ENCODE results near the gene SDHA. TPM values are rescaled to one million over a fixed set of nuclear protein-coding genes. Genes with fewer than 3 reads are reported as not detected.

Gene SDHA
- total RNA-seq, 6 experiments from 2014 or later = 92.5 to 114 (median 109) TPM

GRCh38 chr5:204462-204861, 13.7 kb upstream of the SDHA start:
- no peak for DNase-seq
- H3K4me3 Mint-ChIP-seq = no peak overlapping the region
- H3K9me3 Mint-ChIP-seq = no peaks in the 10 kb centered on the region
- TF ChIP-seq CTCF (IDR thresholded peaks at IDR 0.05) = no peak
- peaks cover 2% of the 10 kb centered on the region; the same call in 1 of the 2 replicates for H3K27me3 Mint-ChIP-seq (ENCODE audit: insufficient read depth)
- peaks cover 24% of the 10 kb centered on the region for H3K4me1 Mint-ChIP-seq (ENCODE audit: low read depth)
- no peak overlapping the region for H3K27ac Mint-ChIP-seq
- peaks cover 21% of the 10 kb centered on the region for H3K36me3 Mint-ChIP-seq (ENCODE audit: low read depth)

GRCh38 chr5:204966-205670, 13.0 kb upstream of the SDHA start:
- Mint-ChIP-seq H3K9me3 (no peaks in the 10 kb centered on the region), H3K27me3 (ENCODE audit: insufficient read depth) (peaks cover 2% of the 10 kb centered on the region; the same call in 1 of the 2 replicates), H3K4me3 (no peak overlapping the region), H3K4me1 (ENCODE audit: low read depth) (peaks cover 24% of the 10 kb centered on the region), H3K36me3 (ENCODE audit: low read depth) (peaks cover 24% of the 10 kb centered on the region), H3K27ac (no peak overlapping the region)
- no peak for TF ChIP-seq CTCF (IDR thresholded peaks at IDR 0.05)
- no peak for DNase-seq

GRCh38 chr5:206406-206805, 11.7 kb upstream of the SDHA start:
- peaks cover 28% of the 10 kb centered on the region for H3K36me3 Mint-ChIP-seq (ENCODE audit: low read depth)
- no peaks in the 10 kb centered on the region for H3K9me3 Mint-ChIP-seq
- TF ChIP-seq CTCF (IDR thresholded peaks at IDR 0.05) = no peak
- H3K27ac Mint-ChIP-seq = no peak overlapping the region
- no peak for DNase-seq
- H3K4me1 Mint-ChIP-seq (ENCODE audit: low read depth) = peaks cover 24% of the 10 kb centered on the region
- H3K4me3 Mint-ChIP-seq = no peak overlapping the region
- peaks cover 2% of the 10 kb centered on the region; the same call in 1 of the 2 replicates for H3K27me3 Mint-ChIP-seq (ENCODE audit: insufficient read depth)

- no peak for TF ChIP-seq CTCF (IDR thresholded peaks at IDR 0.05)
- Mint-ChIP-seq H3K9me3 (no peaks in the 10 kb centered on the region), H3K4me3 (no peak overlapping the region), H3K4me1 (ENCODE audit: low read depth) (peaks cover 24% of the 10 kb centered on the region), H3K27me3 (ENCODE audit: insufficient read depth) (peaks cover 2% of the 10 kb centered on the region; the same call in 1 of the 2 replicates), H3K27ac (no peak overlapping the region), H3K36me3 (ENCODE audit: low read depth) (peaks cover 28% of the 10 kb centered on the region)
- no peak for DNase-seq
These were observed 11.1 kb upstream of the SDHA start for GRCh38 chr5:206927-207536.

GRCh38 chr5:207599-207998, 10.5 kb upstream of the SDHA start:
- peaks cover 28% of the 10 kb centered on the region for H3K36me3 Mint-ChIP-seq (ENCODE audit: low read depth)
- H3K9me3 Mint-ChIP-seq = no peaks in the 10 kb centered on the region
- peaks cover 24% of the 10 kb centered on the region for H3K4me1 Mint-ChIP-seq (ENCODE audit: low read depth)
- H3K27ac Mint-ChIP-seq = no peak overlapping the region; the same call in 1 of the 2 replicates
- no peak for TF ChIP-seq CTCF (IDR thresholded peaks at IDR 0.05)
- H3K27me3 Mint-ChIP-seq (ENCODE audit: insufficient read depth) = peaks cover 2% of the 10 kb centered on the region; the same call in 1 of the 2 replicates
- DNase-seq = no peak
- no peak overlapping the region for H3K4me3 Mint-ChIP-seq

Data from HFFc6 (cell line).